ENCODE results near the gene CEP68.

- TF ChIP-seq CTCF (IDR thresholded peaks at IDR 0.05), result no peak
- no peak for TF ChIP-seq USF2 (IDR thresholded peaks at IDR 0.05; ENCODE audit: borderline replicate concordance, low read depth, low read length)
- TF ChIP-seq SIN3A (IDR thresholded peaks at IDR 0.05; ENCODE audit: borderline replicate concordance, low read depth, low read length), result no peak
- no peak for TF ChIP-seq PBX3 (IDR thresholded peaks at IDR 0.05)
- TF ChIP-seq REST (IDR thresholded peaks at IDR 0.05; ENCODE audit: low read depth, low read length), result no peak
- TF ChIP-seq RAD21 (IDR thresholded peaks at IDR 0.05; ENCODE audit: low read length), result no peak
- no peak for TF ChIP-seq TAF1 (IDR thresholded peaks at IDR 0.05; ENCODE audit: borderline replicate concordance, low read depth, low read length)
- TF ChIP-seq NRF1 (IDR thresholded peaks at IDR 0.05; ENCODE audit: low read depth, low read length), result no peak
- TF ChIP-seq POLR2AphosphoS5 (IDR thresholded peaks at IDR 0.05; ENCODE audit: low read depth, low read length), result no peak
- no peak for TF ChIP-seq RFX5 (IDR thresholded peaks at IDR 0.05; ENCODE audit: low read length)
These were observed 1.3 kb upstream of the CEP68 start for GRCh38 chr2:65054749-65055421.
